Renal pelvis (tissue), 4 donors: ENCODE measurements around the gene SLAMF1. TPM values are rescaled to one million over a fixed set of nuclear protein-coding genes. Genes with fewer than 3 reads are reported as not detected.

Experiments
- DNase-seq: peaks from one replicate; pipeline ENCODE4 v3.0.0-alpha.2; 2013
- polyA plus RNA-seq, 3 donors: library from polyadenylated mRNA; unstranded; fragments of 120-200 nt; gene quantifications; one replicate each; pipeline ENCODE4 v1.2.1, GENCODE V29; 2013; ENCODE audit not compliant: insufficient read length in 3 of 3

SLAMF1 gene
- polyA plus RNA-seq, 3 donors: 0.13 TPM; not detected in 1

DNA sequence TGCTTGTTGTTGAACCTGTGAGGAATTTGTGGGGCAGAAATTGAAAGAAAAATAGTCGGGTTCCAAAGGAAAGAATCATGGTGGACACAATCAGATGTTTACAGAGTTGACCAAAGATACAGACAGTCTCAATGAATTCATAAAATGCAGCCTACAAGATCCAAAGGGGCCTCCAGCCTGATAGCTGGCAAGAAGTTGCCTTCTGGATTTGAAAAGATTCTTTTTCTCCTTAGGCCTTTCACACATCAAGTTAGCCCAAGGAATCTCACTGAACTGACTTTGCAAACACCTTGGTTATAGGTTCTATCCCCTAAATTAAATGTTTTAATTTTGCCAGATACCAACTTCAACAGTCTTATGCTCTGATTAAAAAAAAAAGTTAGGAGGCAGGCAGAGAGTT, 21.5 kb downstream of the SLAMF1 start:
- no peak for DNase-seq

DNA sequence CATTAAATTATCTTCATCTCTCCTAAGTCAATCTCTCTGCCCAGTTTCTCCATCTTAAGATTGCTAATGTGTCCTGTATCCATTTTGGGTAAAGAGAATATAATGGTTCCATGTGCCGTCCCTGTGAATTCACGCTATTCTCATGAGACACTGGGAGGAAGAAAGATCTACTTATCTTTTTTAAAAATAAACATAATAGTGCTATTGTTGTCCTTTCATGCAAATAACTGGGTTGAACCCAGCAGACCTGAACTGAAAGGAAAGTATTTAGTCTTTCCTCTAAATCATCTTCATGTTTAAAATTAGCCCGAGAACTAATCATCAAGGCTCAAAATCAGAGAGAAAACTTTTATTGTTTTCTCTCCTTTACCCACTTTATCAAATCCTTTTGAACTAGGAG, 22.4 kb downstream of the SLAMF1 start:
- no peak for DNase-seq

DNA sequence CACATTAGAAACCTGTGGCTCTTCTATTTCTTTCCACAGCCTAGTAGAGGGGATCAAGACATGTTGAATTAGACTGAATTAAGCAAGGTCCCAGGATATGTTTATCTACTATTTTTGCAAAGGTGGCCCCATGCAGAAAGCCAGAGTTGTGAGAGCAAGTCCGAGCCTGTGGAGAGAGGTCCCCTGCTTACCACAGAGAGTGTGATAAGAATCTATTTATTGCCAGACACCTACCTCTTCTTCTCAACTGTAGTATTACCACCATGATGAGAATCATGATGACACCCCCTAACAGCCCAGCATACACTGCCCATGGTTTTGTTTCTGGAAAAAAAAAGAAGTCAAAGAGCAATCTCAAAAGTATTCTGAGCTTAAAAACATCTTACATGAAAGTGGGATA, 23.0 kb downstream of the SLAMF1 start:
- no peak for DNase-seq

DNA sequence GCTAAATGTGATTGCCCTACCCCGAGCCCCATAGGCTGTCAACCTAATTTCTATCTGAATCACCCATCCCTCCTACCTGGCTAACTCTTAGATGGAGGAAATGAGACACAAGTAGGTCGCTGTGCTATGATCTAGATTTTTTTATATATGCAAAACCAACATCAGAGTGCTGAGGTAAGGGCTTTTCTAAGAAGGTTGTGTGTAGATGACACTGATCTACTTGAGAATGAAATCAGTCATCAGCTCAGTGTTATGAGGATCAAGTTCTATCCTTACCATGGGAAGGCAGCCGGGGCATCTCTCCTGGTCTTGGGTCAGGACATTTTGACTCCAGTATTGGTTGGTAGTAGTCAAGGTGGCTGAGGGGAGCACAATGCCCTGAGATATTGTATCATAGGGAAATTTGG, 23.6 kb downstream of the SLAMF1 start:
- DNase-seq: no peak

DNA sequence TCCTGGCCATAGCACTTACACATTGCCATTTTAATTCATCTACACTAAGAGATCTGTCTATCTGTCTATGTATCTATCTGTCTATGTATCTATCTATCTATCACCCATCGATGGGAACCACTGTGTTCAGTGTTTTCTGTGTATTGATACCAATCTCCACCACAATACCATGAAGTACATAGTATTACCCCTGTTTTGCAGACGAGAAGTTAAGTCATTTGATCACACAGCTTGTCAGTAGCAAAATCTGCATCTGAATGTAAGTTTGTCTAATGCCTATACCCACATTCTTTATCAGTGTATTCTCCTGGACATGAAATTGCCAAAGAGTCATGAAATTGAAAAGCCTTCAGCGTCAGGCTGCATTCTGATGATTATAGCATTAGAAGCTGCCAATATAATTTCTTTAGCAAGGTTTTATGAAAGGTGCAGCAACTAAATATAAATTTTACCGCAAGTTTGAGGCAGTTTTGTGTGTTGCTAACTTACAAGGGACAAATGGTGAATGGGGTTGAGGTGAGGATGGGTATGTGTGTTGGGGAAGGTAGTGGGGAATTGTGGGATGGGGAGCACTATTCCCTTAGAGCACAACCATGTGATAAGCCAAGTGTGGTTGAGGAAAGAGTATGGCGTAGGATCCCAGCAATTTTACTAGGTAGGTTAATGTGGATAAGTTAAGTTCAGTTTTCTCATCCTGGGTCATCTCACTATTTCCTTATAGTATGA, 24.2 kb downstream of the SLAMF1 start:
- no peak for DNase-seq

DNA sequence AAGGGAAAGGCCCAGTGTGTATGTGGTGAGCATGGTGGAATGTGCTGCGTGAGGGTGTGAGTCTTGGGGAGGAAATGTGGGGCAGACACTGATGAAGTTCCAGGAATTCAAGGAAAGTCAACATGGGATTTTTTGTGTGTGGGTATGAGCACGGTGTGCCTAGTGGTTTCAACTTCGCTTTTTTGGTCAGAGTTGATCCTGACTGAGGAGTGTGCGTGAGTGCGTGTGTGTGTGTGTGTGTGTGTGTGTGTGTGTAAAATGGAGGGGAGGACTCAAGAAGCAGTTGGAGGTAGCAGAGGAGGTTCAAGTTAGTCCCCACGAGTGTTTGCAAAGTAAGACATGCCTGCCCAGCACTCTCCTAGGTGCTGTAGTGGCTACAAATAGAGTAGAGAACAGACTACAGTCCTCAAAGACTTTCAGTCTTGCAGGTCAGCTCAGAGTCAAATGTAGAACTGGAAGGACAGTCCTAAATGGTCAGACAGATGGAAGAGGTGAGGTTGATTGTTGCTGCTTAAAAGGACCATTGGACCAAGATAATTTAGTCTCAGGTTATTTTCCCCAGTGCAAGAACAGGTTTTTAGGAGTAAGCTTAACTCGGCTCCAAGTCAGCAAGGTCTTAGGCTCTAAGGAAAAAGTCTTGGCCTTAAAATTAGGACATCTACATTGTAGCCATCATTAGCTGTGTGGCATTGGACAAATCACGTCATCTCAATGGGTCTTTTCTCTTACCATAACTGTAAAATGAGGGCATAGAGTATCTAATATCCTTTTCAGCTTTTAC, 25.0 kb downstream of the SLAMF1 start:
- no peak for DNase-seq

DNA sequence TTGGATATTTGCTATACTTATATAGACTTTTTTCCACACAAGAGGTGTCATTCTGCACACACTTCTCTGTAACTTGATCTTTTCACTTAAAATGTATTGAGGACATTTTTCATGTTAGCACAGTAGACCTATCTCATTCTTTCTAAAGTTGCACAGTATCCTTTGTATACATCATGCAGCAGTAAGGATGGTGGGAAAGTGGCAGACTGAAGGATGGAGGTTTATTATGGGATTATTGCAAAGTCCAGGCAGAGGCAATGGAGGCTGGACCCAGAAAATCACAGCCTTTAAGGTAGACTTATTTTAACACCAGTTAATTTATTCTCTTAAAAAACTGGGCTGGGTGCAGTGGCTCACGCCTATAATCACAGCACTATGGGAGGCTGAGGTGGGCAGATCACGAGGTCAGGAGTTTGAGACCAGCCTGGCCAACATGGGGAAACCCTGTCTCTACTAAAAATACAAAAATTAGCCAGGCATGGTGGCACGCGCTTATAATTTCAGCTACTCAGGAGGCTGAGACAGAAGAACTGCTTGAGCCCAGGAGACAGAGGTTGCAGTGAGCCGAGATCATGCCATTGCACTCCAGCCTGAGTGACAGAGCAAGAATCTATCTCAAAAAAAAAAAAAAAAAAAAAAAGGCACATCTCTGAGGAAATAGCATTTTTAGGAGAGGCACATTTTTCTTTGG, 25.8 kb downstream of the SLAMF1 start:
- no peak for DNase-seq

DNA sequence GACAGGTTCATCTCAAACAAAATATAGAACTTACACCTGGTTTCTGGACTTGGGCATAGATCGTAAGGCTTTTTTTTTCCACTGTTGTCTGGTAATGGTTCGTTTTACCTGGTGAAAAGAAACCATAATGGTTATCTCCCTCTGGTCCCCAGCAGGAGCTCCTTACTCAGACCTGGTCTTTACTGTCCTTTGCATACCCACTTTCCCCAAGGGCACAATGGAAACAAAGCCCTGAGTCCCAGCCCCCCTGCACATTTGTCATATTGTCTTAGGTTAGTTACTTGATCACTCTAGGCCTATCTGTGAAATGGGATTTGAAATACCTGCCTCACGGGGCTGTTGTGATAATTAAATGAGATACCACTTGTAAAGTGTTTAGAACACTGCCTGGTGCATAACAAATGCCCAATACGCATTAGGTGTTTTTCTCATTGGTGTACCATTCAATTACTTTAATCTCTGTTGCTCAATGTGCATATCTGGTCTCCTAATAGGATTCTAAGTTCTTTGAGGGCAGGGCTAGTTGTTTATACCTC, 27.0 kb downstream of the SLAMF1 start:
- no peak for DNase-seq

DNA sequence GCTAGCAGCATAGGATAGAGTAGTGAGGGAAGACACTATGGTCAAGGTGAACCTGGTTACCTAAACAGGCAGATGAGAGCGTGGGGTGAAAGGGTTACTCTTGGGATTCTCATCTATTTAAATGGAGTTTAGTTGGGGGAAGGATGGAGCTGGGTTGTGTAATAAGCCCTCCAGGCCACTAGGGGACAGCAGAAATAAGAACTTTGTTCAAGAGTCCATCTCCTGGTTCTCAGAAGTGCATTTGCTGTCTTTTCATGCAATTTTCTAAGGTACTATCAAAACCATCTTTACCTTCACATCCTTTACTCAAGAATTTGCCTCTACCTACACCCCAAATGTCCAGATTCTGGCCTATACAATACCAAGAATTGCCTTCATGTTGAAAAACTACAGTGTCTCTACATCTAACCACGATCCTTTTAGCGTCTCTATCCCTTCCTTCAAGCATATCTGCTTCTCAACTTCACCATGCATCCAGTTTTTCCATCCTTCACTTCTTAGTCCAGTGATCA, 28.0 kb downstream of the SLAMF1 start:
- no peak for DNase-seq

DNA sequence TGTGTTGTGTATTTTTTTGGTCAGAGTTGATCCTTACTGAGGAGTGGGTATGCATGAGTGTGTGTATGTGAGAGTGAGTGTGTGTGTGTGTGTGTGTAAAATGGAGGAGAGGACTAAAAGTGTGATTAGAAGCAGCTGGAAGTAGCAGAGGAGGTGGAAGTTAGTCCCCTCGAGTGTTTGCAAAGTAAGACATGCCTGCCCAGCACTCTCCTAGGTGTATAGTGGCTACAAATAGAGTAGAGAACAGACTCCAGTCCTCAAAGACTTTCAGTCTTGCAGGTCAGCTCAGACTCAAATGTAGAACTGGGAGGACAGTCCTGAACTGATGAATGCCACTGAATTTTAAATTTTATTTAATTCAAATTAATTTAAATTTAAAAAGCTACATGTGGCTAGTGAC, 28.5 kb downstream of the SLAMF1 start:
- no peak for DNase-seq

DNA sequence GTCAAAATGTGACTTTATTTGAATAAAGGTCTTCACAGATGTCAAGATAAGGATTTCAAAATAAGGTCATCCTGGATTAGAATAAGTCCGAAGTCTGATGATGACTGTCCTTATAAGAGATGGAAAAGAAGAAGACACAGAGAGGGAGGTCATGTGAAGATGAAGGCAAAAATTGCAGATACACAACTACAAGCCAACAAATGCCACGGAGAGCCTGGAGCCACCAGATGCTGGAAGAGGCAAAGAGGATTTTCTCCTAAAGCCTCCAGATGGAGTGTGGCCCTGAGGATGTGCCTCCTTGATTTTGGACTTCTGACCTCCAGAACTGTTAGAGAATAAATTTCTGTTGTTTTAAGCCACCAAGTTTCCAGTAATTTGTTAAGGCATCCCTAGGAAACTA, 31.2 kb downstream of the SLAMF1 start:
- no peak for DNase-seq

DNA sequence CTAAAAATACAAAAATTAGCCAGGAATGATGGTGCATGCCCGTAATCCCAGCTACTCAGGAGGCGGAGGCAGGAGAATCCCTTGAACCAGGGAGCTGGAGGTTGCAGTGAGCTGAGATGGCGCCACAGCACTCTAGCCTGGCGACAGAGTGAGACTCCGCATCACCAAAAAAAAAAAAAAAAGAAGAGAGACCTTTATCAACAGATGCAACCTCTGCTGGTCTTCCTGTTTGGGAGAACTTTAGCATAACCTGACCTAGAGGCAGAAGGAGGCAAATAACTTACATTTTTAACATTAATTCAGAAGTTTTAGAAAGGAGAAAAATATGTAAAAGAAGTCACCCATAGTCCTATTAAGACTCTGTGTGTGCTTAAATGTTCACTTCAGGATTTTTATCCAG, 32.4 kb downstream of the SLAMF1 start:
- DNase-seq: no peak

DNA sequence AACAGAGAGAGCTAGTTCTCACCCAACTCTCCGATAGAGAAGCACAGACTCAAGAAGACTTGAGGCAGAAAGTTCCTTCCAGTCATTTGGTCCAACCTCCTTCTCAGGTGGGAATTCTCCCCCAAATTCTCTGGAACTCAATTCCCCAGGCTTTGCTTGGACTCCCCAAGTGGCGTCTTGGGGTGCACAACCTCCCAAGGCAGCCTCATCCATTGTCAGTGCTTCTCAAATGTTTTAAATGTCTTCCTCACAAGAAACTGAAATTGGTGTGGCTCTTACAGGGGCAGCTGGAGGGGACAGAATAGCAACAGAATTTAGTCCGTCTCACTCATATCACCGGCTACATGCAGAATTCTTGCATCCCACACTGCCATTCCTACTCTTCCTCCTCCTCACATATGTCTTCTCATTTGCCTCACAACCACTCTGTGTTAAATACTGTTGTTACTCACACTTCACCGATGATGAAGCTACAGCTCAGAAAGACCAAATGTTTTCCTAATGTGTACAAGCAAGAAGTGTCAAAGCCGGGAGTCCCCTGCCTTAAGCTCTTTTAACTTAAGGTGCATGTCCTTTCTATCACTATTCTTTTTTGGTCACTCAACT, 34.1 kb downstream of the SLAMF1 start:
- no peak for DNase-seq

DNA sequence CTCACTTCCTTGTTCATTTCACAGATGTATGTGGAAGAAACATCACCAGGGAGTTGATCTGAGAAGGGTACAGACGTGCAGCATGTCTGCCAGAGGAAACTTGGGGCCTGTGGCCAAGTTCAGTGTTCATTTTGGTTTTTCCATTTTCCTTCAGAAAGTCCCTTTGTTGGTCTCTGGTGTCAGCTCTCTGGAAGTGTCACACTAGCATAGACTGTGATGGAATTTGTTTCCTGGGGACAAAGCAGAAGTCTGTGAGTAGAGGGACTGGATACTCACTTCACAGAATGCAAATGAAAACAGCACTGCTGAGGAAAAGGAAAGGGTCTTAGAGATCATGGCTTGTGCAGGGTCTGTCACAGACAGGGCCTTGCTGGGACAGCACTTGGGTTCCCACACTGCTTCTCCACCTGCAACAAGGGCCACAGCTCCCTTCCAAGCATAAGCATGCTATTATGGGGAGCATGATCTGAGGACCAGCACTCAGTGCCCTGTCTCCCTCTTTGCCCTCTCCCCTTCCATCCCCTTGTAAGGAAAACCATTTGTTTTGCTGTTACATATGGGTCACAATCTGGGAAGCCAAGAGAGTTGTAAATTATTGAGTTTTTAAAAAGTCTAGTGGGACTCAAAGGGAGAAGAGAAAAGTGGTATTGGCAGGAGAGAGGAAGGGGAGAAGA, 36.1 kb downstream of the SLAMF1 start:
- DNase-seq: no peak

DNA sequence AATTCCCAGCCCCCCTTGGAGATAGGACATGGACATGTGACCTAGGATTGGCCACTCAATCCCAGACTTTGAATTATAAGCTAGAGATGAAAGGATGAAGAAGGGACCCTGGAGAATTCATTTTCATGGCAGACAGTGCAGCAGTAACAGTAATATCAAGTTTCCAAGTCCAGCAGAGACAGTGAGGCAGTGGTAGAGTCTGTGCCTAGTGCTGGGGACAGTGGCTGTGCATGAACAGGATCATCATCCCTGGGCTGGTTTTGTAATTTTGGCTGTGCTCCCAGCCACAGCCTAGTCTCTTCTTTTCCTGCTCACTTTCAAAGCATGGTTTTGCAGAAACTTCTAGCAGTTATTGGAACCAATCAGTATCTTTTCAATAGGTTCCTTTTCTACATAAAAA, 37.9 kb downstream of the SLAMF1 start:
- no peak for DNase-seq

DNA sequence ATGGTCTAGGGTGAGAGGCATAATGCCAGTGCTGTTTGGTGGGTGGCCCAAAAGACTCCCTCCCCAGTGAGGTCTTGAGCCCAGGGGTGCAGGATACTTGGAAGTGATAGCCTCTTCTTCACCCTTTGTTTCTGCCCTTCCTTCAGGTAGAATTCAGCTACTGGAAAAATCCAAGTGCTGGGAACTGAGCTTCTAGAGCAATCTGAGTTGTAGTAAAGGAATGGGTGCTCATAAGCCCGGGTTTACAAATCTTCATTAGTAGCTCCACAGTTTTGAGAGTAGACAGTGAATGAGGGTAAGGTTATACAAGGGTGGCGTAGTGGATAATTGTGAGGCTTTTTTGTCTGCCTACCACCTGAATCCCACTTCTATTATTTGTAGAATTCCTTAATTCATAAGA, 38.3 kb downstream of the SLAMF1 start:
- DNase-seq: no peak

DNA sequence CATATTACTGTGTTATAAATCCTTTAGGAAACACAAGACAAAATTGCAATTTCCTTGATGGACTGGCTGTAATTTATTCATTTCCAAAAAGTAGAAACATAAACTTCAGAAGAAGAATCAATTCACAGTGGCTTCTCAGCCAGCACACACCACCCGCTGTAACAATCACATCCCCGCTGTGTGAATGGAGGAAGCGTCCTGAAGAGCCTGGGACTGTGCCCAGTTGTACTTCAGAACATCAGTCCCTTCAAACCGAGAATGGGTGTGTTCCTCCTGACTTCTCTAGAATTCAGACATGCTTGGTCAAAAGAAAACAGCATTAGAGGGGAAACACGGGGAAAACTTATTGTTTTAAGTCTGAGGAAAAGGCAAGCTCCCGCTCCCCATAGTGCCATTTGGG, 38.8 kb downstream of the SLAMF1 start:
- DNase-seq: no peak

DNA sequence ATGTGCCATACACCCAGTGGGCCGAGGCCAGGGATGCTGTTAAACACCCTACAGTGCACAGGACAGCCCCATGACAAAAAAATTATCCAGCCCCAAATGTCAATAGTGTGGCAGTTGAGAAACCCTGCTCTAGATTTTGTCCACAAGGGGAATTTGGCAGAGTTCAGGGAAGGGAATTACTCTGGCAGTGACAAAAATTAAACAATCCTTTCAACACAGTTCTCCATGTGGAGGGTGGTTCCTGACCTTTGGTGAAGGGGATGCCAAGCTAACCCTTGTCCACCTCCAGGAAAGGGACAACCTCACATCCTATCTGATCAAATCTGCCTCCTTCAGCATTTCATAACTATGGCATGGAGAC, 39.2 kb downstream of the SLAMF1 start:
- no peak for DNase-seq

DNA sequence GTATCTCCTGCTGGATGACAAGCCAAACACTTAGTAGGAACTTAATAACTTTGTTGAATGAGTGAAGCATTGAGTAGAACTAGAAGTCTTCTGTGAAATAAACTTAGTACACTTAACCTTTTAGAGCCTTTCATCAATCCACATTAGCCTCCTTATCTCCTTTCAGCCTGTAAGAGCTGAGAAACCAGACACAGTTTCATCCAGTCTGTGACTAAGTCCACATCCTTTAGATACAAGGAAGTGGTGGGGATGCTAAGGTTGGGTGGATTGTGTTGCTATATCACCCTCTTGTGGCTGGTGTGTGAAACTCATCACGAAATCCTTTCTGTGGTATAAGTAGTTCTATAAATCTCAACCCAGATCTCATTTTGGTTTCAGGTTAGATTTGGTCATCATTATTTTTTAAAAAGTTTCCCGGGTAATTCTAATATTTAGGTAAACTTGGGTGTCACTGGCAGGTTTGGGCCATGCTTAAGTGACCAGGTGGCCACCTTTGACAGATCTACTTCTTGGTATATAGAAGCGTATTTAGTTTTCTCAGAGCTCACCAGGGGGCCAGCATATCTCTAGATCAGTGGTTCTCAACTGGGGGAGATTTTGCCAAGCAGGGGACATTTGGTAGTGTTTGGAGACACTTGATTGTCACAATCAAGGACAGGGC, 39.7 kb downstream of the SLAMF1 start:
- peak; percentile 42 for DNase-seq

DNA sequence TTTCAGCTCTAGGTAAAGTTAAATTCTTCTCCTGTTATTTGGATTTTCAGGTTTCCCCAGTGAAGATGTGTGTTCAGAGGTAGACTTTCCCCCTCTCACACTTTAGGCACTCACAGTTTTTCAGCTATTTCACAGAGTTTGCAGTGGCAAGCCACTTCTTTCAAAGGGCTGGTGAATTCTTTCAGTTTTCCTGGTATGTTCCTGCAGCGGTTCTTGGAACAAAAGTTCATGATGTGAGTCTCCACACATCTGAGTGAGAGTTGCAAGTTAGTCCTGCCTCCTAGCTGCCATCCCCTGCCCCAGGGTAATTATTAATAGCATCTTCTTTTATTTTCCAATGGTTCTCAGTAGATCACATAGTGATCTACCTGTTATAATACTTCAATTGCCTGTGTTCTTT, 40.2 kb downstream of the SLAMF1 start:
- no peak for DNase-seq
